ENCODE data around the gene GAL3ST3.
A peak's percentile ranks its signal among the peaks of the same experiment; 100 is the strongest.
"Not testable (repeated sequence)": the region's sequence is repeated elsewhere in the genome, so short reads cannot be mapped to it uniquely, and the experiment has no call there.

Gene GAL3ST3

GRCh38 chr11:66044757-66045156, 4.2 kb downstream of the GAL3ST3 start:
- no peak for DNase-seq (ENCODE audit: low read depth in 2 of 2)

GRCh38 chr11:66042996-66043906, 5.7 kb downstream of the GAL3ST3 start:
- DNase-seq (ENCODE audit: low read depth in 2 of 2), result no peak

- DNase-seq (ENCODE audit: low read depth in 2 of 2), result no peak
Observed at GRCh38 chr11:66042227-66042995, 6.5 kb downstream of the GAL3ST3 start.

GRCh38 chr11:66039765-66040164, 9.2 kb downstream of the GAL3ST3 start:
- DNase-seq (ENCODE audit: low read depth in 2 of 2), result no peak

GRCh38 chr11:66037327-66037726, 11.6 kb downstream of the GAL3ST3 start:
- no peak for DNase-seq (ENCODE audit: low read depth in 2 of 2)

GRCh38 chr11:66036334-66036710, 12.6 kb downstream of the GAL3ST3 start:
- no peak for DNase-seq (ENCODE audit: low read depth in 2 of 2)

- DNase-seq (ENCODE audit: low read depth in 2 of 2), result no peak
Observed at GRCh38 chr11:66035653-66036333, 13.2 kb downstream of the GAL3ST3 start.

GRCh38 chr11:66032957-66033735, 15.8 kb downstream of the GAL3ST3 start:
- DNase-seq (ENCODE audit: low read depth in 2 of 2), result no peak

- no peak for DNase-seq (ENCODE audit: low read depth in 2 of 2)
Observed at GRCh38 chr11:66026017-66026529, 22.9 kb downstream of the GAL3ST3 start, which contains the start of gene CATSPER1. Gene CATSPER1 (minus strand): TSS chr11:66026479. CDS start chr11:66026379, 100 bp downstream.

GRCh38 chr11:66023186-66023440, 25.8 kb downstream of the GAL3ST3 start:
- DNase-seq (ENCODE audit: low read depth in 2 of 2), result not testable (repeated sequence)

GRCh38 chr11:66022401-66023185, 26.4 kb downstream of the GAL3ST3 start:
- peak; percentile 63 to 87 for DNase-seq (ENCODE audit: low read depth in 2 of 2)

- DNase-seq (ENCODE audit: low read depth in 2 of 2), result no peak
Observed at GRCh38 chr11:66020618-66021357, 28.2 kb downstream of the GAL3ST3 start.

- no peak for DNase-seq (ENCODE audit: low read depth in 2 of 2)
Observed at GRCh38 chr11:66020212-66020611, 28.7 kb downstream of the GAL3ST3 start.

- DNase-seq (ENCODE audit: low read depth in 2 of 2), result no peak
Observed at GRCh38 chr11:66017321-66017720, 31.6 kb downstream of the GAL3ST3 start.

- DNase-seq (ENCODE audit: low read depth in 2 of 2), result no peak
Observed at GRCh38 chr11:66016793-66017177, 32.2 kb downstream of the GAL3ST3 start.

GRCh38 chr11:66015936-66016792, 32.8 kb downstream of the GAL3ST3 start:
- DNase-seq (ENCODE audit: low read depth in 2 of 2), result no peak

GRCh38 chr11:66015454-66015881, 33.5 kb downstream of the GAL3ST3 start:
- no peak for DNase-seq (ENCODE audit: low read depth in 2 of 2)

- no peak for DNase-seq (ENCODE audit: low read depth in 2 of 2)
Observed at GRCh38 chr11:66014804-66015453, 34.0 kb downstream of the GAL3ST3 start.

- no peak for DNase-seq (ENCODE audit: low read depth in 2 of 2)
Observed at GRCh38 chr11:66013762-66014100, 35.2 kb downstream of the GAL3ST3 start.
